GM23248 (cell line): ENCODE data around the gene CD164L2. TPM values are rescaled to one million over a fixed set of nuclear protein-coding genes. Genes with fewer than 3 reads are reported as not detected.

Experiments used
- DNase-seq: peaks from one replicate; pipeline ENCODE4 v3.0.0-alpha.2; 2015
- H2AFZ ChIP-seq: fragments of 200-600 bp; sonication (generic); 2 replicates; pipeline ENCODE4 v1.6.1; 2016; ENCODE audit warnings: antibody characterized with exemption
- H3F3A ChIP-seq: fragments of 200-600 bp; sonication (generic); 2 replicates; pipeline ENCODE4 v1.6.1; 2016; ENCODE audit warnings: mild to moderate bottlenecking, antibody characterized with exemption, mixed run types; ENCODE audit not compliant: insufficient read depth
- H3K27ac ChIP-seq: fragments of 200-600 bp; sonication (generic); 2 replicates; pipeline ENCODE4 v1.5.1; 2016; ENCODE audit warnings: mild to moderate bottlenecking
- H3K27me3 ChIP-seq: fragments of 200-600 bp; sonication (generic); replicated peaks from 2 replicates; pipeline ENCODE4 v1.6.1; 2016; ENCODE audit warnings: mild to moderate bottlenecking; ENCODE audit not compliant: insufficient read depth
- H3K36me3 ChIP-seq: fragments of 200-600 bp; sonication (generic); 2 replicates; pipeline ENCODE4 v1.6.1; 2016; ENCODE audit warnings: low read depth, mild to moderate bottlenecking
- H3K4me1 ChIP-seq: fragments of 200-600 bp; sonication (generic); 2 replicates; pipeline ENCODE4 v1.6.1; 2016; ENCODE audit warnings: mild to moderate bottlenecking; ENCODE audit not compliant: insufficient read depth
- H3K4me2 ChIP-seq: fragments of 200-600 bp; sonication (generic); one replicate; pipeline ENCODE4 v1.6.1; 2016; ENCODE audit warnings: mild to moderate bottlenecking; ENCODE audit not compliant: unreplicated experiment
- H3K4me3 ChIP-seq: fragments of 200-600 bp; sonication (generic); 2 replicates; pipeline ENCODE4 v1.5.1; 2016; ENCODE audit warnings: mild to moderate bottlenecking
- H3K79me2 ChIP-seq: fragments of 200-600 bp; sonication (generic); 2 replicates; pipeline ENCODE4 v1.6.1; 2016; ENCODE audit warnings: mild to moderate bottlenecking; ENCODE audit not compliant: insufficient read depth
- H3K9ac ChIP-seq: fragments of 200-600 bp; sonication (generic); 2 replicates; pipeline ENCODE4 v1.6.1; 2016; ENCODE audit warnings: mild to moderate bottlenecking
- H3K9me2 ChIP-seq: fragments of 200-600 bp; sonication (generic); 2 replicates; pipeline ENCODE4 v1.6.1; 2016; ENCODE audit warnings: mixed run types, mild to moderate bottlenecking, moderate library complexity; ENCODE audit not compliant: insufficient read depth
- H3K9me3 ChIP-seq: fragments of 200-600 bp; sonication (generic); one replicate; pipeline ENCODE4 v1.6.1; 2017; ENCODE audit warnings: low read depth
- H4K20me1 ChIP-seq: fragments of 200-600 bp; sonication (generic); 2 replicates; pipeline ENCODE4 v1.6.0; 2016; ENCODE audit not compliant: insufficient read depth
- EZH2 ChIP-seq: fragments of 200-600 bp; sonication (generic); IDR thresholded peaks from 2 replicates; pipeline ENCODE4 v1.6.1; 2018; ENCODE audit warnings: antibody characterized with exemption, mild to moderate bottlenecking; ENCODE audit not compliant: insufficient read depth, poor library complexity, severe bottlenecking
- EZH2phosphoT487 ChIP-seq: fragments of 200-600 bp; sonication (generic); IDR thresholded peaks from 2 replicates; pipeline ENCODE4 v1.6.1; 2018; ENCODE audit warnings: antibody characterized with exemption, moderate library complexity, mild to moderate bottlenecking, low read depth; ENCODE audit not compliant: insufficient read depth
- WGBS, 2 experiments: methylation state at CpG; one replicate each; pipeline ENCODE4 v1.1.6; 2015 to 2017; ENCODE audit warnings: low lambda C conversion rate in 2 of 2, low coverage in 1 of 2; ENCODE audit errors: missing lambda C conversion rate in 2 of 2; 5-methylcytosine and 5-hydroxymethylcytosine counted together
- in situ Hi-C: fragments of 300-500 bp; cut with MboI; formaldehyde crosslinking; loops from 2 replicates; pipeline ENCODE4 v1.15.0; 2020
- polyA plus RNA-seq: library from polyadenylated mRNA; unstranded; fragments of >200 nt; fragmentation: Nextera tagmentation; extraction: Ambion mirVana; gene quantifications from 2 replicates; pipeline ENCODE4 v1.2.1, GENCODE V29; 2016
- total RNA-seq: library from RNA; depleted of rRNA; stranded (reverse); fragments of >200 nt; shearing (Covaris generic); gene quantifications from 2 replicates; pipeline ENCODE4 v1.2.3, GENCODE V29; 2014

CD164L2 gene
- total and polyA plus RNA-seq, 2 experiments from 2014 or later: not detected

GRCh38 chr1:27342778-27343638 is 40.1 kb downstream of the CD164L2 start:
- H3K9ac ChIP-seq: no peak overlapping the region
- in situ Hi-C loops: no loop called here
- H3F3A ChIP-seq: no peaks in the 10 kb centered on the region
- no peak overlapping the region for H3K4me2 ChIP-seq
- TF ChIP-seq EZH2phosphoT487: no peak
- no peak for TF ChIP-seq EZH2
- H3K4me3 ChIP-seq: no peak overlapping the region
- DNase-seq: no peak
- no peaks in the 10 kb centered on the region for H3K36me3 ChIP-seq
- no peaks in the 10 kb centered on the region for H3K9me2 ChIP-seq
- peaks cover 14% of the 10 kb centered on the region for H3K4me1 ChIP-seq
- 83 to 84% methylated on average over 29 to 31 of the region's 31 CpGs for WGBS, 2 experiments
- no peak overlapping the region for H3K27ac ChIP-seq
- no peaks in the 10 kb centered on the region for H4K20me1 ChIP-seq
- no peaks in the 10 kb centered on the region for H3K27me3 ChIP-seq
- H2AFZ ChIP-seq: no peak overlapping the region
- no peaks in the 10 kb centered on the region for H3K9me3 ChIP-seq
- no peaks in the 10 kb centered on the region for H3K79me2 ChIP-seq

- Histone ChIP-seq H3K4me1 (peaks cover 14% of the 10 kb centered on the region), H3K27ac (no peak overlapping the region), H3K9me3 (no peaks in the 10 kb centered on the region), H3K9ac (no peak overlapping the region), H3K36me3 (no peaks in the 10 kb centered on the region), H2AFZ (no peak overlapping the region), H3K4me2 (no peak overlapping the region), H3F3A (no peaks in the 10 kb centered on the region), H3K79me2 (no peaks in the 10 kb centered on the region), H3K4me3 (no peak overlapping the region), H3K9me2 (no peaks in the 10 kb centered on the region), H4K20me1 (no peaks in the 10 kb centered on the region), H3K27me3 (no peaks in the 10 kb centered on the region)
- TF ChIP-seq EZH2 (no peak), EZH2phosphoT487 (no peak)
- DNase-seq: no peak
- in situ Hi-C loops: no loop called here
- 91 to 93% methylated on average over 8 of the region's 8 CpGs for WGBS, 2 experiments
Measured at GRCh38 chr1:27342391-27342777, 40.7 kb downstream of the CD164L2 start.

GRCh38 chr1:27341525-27342252 is 41.4 kb downstream of the CD164L2 start, which contains the start of gene SYTL1:
Gene SYTL1 (plus strand): TSS chr1:27342022. CDS start chr1:27345335, 3,313 bp downstream.
- no peak within 1 kb of the TSS for H3K4me3 ChIP-seq
- H3K27ac ChIP-seq: no peak within 1 kb of the TSS
- H2AFZ ChIP-seq: peak within 1 kb of the TSS; percentile 5; the same call in 1 of the 2 replicates
- H3K9me2 ChIP-seq: no peaks in the 10 kb centered on the region
- no peaks in the 10 kb centered on the region for H3K27me3 ChIP-seq
- peak; percentile 82 for DNase-seq
- no peak for TF ChIP-seq EZH2phosphoT487
- TF ChIP-seq EZH2: no peak
- no peaks in the 10 kb centered on the region for H3K9me3 ChIP-seq
- 38 to 39% methylated on average over 20 of the region's 22 CpGs for WGBS, 2 experiments
- no peaks in the 10 kb centered on the region for H4K20me1 ChIP-seq
- no peaks in the 10 kb centered on the region for H3K79me2 ChIP-seq
- no peaks in the 10 kb centered on the region for H3K36me3 ChIP-seq
- no peak within 1 kb of the TSS for H3K9ac ChIP-seq
- peaks cover 14% of the 10 kb centered on the region for H3K4me1 ChIP-seq
- H3F3A ChIP-seq: no peaks in the 10 kb centered on the region
- in situ Hi-C loops: no loop called here
- H3K4me2 ChIP-seq: no peak within 1 kb of the TSS

- Histone ChIP-seq H3K9me2 (no peaks in the 10 kb centered on the region), H2AFZ (no peak overlapping the region), H3K27ac (no peak overlapping the region), H3K4me3 (no peak overlapping the region), H3K4me1 (peaks cover 14% of the 10 kb centered on the region), H3K79me2 (no peaks in the 10 kb centered on the region), H3K36me3 (peaks cover 5% of the 10 kb centered on the region; the same call in 1 of the 2 replicates), H3K4me2 (no peak overlapping the region), H3F3A (no peaks in the 10 kb centered on the region), H3K9me3 (no peaks in the 10 kb centered on the region), H3K9ac (no peak overlapping the region), H3K27me3 (no peaks in the 10 kb centered on the region), H4K20me1 (no peaks in the 10 kb centered on the region)
- 71 to 76% methylated on average over 5 of the region's 5 CpGs for WGBS, 2 experiments
- TF ChIP-seq EZH2: no peak
- TF ChIP-seq EZH2phosphoT487: no peak
- DNase-seq: no peak
- in situ Hi-C loops: no loop called here
Measured at GRCh38 chr1:27339213-27339612, 43.9 kb downstream of the CD164L2 start.
